Suppressor macrophage (primary cell): ENCODE results near the gene MTURN.

ENCODE experiments used
- DNase-seq, 4 experiments: peaks; one replicate each; pipeline ENCODE4 v3.0.0-alpha.2; 2020 to 2022

The MTURN gene

GRCh38 chr7:30162622-30163124, 27.9 kb downstream of the MTURN start:
- DNase-seq: no peak

GRCh38 chr7:30163231-30163894, 28.6 kb downstream of the MTURN start:
- DNase-seq: peak; percentile 74 to 85 (median 82)

- DNase-seq: peak; percentile 74 to 90 (median 79)
Measured at GRCh38 chr7:30164567-30164966, 29.8 kb downstream of the MTURN start.

- DNase-seq: no peak
Measured at GRCh38 chr7:30165590-30165989, 30.8 kb downstream of the MTURN start.

GRCh38 chr7:30166155-30166840, 31.5 kb downstream of the MTURN start:
- DNase-seq: peak; percentile 30 to 73 (median 64)

- DNase-seq: no peak
Measured at GRCh38 chr7:30166841-30167235, 32.1 kb downstream of the MTURN start.

- no peak for DNase-seq
Measured at GRCh38 chr7:30167901-30168300, 33.1 kb downstream of the MTURN start.

GRCh38 chr7:30168835-30169573, 34.2 kb downstream of the MTURN start:
- DNase-seq: peak; percentile 74 to 85 (median 80)

GRCh38 chr7:30169579-30169978, 34.8 kb downstream of the MTURN start:
- DNase-seq: no peak

- DNase-seq: peak; percentile 67 to 92 (median 76)
Measured at GRCh38 chr7:30170476-30171205, 35.9 kb downstream of the MTURN start.

- DNase-seq: no peak
Measured at GRCh38 chr7:30171766-30172447, 37.1 kb downstream of the MTURN start.

- no peak for DNase-seq
Measured at GRCh38 chr7:30172451-30172850, 37.7 kb downstream of the MTURN start.

GRCh38 chr7:30173058-30173897, 38.5 kb downstream of the MTURN start:
- no peak for DNase-seq

GRCh38 chr7:30175180-30175579, 40.4 kb downstream of the MTURN start:
- DNase-seq: no peak

GRCh38 chr7:30175636-30176147, 40.9 kb downstream of the MTURN start:
- DNase-seq: no peak

GRCh38 chr7:30176463-30177109, 41.8 kb downstream of the MTURN start:
- DNase-seq: peak; percentile 74 to 91 (median 85)

- DNase-seq: peak in 1 of 4 experiments; percentile 35
Measured at GRCh38 chr7:30177186-30177585, 42.4 kb downstream of the MTURN start.

- no peak for DNase-seq
Measured at GRCh38 chr7:30177965-30178364, 43.2 kb downstream of the MTURN start.

GRCh38 chr7:30178748-30179436, 44.1 kb downstream of the MTURN start:
- DNase-seq: peak; percentile 30 to 71 (median 51)

- no peak for DNase-seq
Measured at GRCh38 chr7:30180718-30181117, 45.9 kb downstream of the MTURN start.
